HFF-Myc (cell line): ENCODE measurements around the gene TMEM151A.
"Not testable (repeated sequence)": the region's sequence is repeated elsewhere in the genome, so short reads cannot be mapped to it uniquely, and the experiment has no call there.

Experiments
- DNase-seq: peaks from one replicate; pipeline ENCODE4 v3.0.0-alpha.2; 2011; ENCODE audit warnings: low read depth; ENCODE audit errors: extremely low read depth
- H3K4me3 ChIP-seq: replicated peaks from 2 replicates; pipeline ENCODE4 v1.5.1; 2011; ENCODE audit warnings: low read depth, mild to moderate bottlenecking, control low read depth, low read length
- CTCF ChIP-seq: IDR thresholded peaks from 2 replicates; pipeline ENCODE4 v1.5.1; 2012; ENCODE audit warnings: mild to moderate bottlenecking, low read depth, low read length, control low read depth; ENCODE audit errors: missing control alignments

Gene TMEM151A

GRCh38 chr11:66251809-66252208, 39.9 kb upstream of the TMEM151A start:
- TF ChIP-seq CTCF = no peak
- no peak for DNase-seq
- H3K4me3 ChIP-seq = no peak overlapping the region

GRCh38 chr11:66253081-66253480, 38.6 kb upstream of the TMEM151A start:
- DNase-seq, H3K4me3 ChIP-seq: not testable (repeated sequence)

- TF ChIP-seq CTCF = no peak
- no peak for DNase-seq
- peak overlapping the region; percentile 80 for H3K4me3 ChIP-seq
Observed at GRCh38 chr11:66258473-66258893, 33.2 kb upstream of the TMEM151A start.

- no peak for DNase-seq
- TF ChIP-seq CTCF = no peak
- no peak overlapping the region for H3K4me3 ChIP-seq
Observed at GRCh38 chr11:66259225-66259624, 32.5 kb upstream of the TMEM151A start.

GRCh38 chr11:66259956-66260355, 31.7 kb upstream of the TMEM151A start:
- H3K4me3 ChIP-seq = no peak overlapping the region
- DNase-seq = no peak
- TF ChIP-seq CTCF = no peak

GRCh38 chr11:66261578-66261977, 30.1 kb upstream of the TMEM151A start:
- no peak for TF ChIP-seq CTCF
- DNase-seq = no peak
- H3K4me3 ChIP-seq = no peak overlapping the region

GRCh38 chr11:66262191-66262590, 29.5 kb upstream of the TMEM151A start:
- no peak for DNase-seq
- no peak for TF ChIP-seq CTCF
- H3K4me3 ChIP-seq = no peak overlapping the region
